Inferior parietal cortex (tissue), 1 donor: ENCODE results near the gene SPP2.

Experiments
- DNase-seq: peaks from one replicate; pipeline ENCODE4 v3.0.0-alpha.2; 2016; ENCODE audit errors: extremely low spot score

Gene SPP2

GRCh38 chr2:234050455-234051135, at the start of gene SPP2:
TSS of gene SPP2 (plus strand) at chr2:234050702. CDS start at chr2:234050787, 85 bp downstream.
- no peak for DNase-seq

- DNase-seq, result no peak
These were observed 48.9 kb upstream of the SPP2 start for GRCh38 chr2:234001380-234002160.

- no peak for DNase-seq
These were observed 48.2 kb upstream of the SPP2 start for GRCh38 chr2:234002281-234002680.

GRCh38 chr2:234003972-234004617, 46.4 kb upstream of the SPP2 start:
- DNase-seq, result peak; percentile 29

GRCh38 chr2:234005126-234005525, 45.4 kb upstream of the SPP2 start:
- DNase-seq, result no peak

- DNase-seq, result no peak
These were observed 44.0 kb upstream of the SPP2 start for GRCh38 chr2:234006501-234006900.

GRCh38 chr2:234014427-234014826, 36.1 kb upstream of the SPP2 start:
- no peak for DNase-seq

GRCh38 chr2:234015861-234016260, 34.6 kb upstream of the SPP2 start:
- DNase-seq, result no peak

GRCh38 chr2:234019896-234020295, 30.6 kb upstream of the SPP2 start:
- DNase-seq, result no peak

GRCh38 chr2:234020332-234020731, 30.2 kb upstream of the SPP2 start:
- no peak for DNase-seq

GRCh38 chr2:234022424-234022823, 28.1 kb upstream of the SPP2 start:
- DNase-seq, result no peak

GRCh38 chr2:234024304-234024703, 26.2 kb upstream of the SPP2 start:
- no peak for DNase-seq

GRCh38 chr2:234025466-234025865, 25.0 kb upstream of the SPP2 start:
- DNase-seq, result no peak

- no peak for DNase-seq
These were observed 24.6 kb upstream of the SPP2 start for GRCh38 chr2:234025891-234026401.

- no peak for DNase-seq
These were observed 23.7 kb upstream of the SPP2 start for GRCh38 chr2:234026693-234027254.

- no peak for DNase-seq
These were observed 22.9 kb upstream of the SPP2 start for GRCh38 chr2:234027641-234028040.

- DNase-seq, result no peak
These were observed 21.3 kb upstream of the SPP2 start for GRCh38 chr2:234029150-234029733.

GRCh38 chr2:234031207-234031606, 19.3 kb upstream of the SPP2 start:
- DNase-seq, result no peak

GRCh38 chr2:234032279-234032856, 18.1 kb upstream of the SPP2 start:
- no peak for DNase-seq

- DNase-seq, result no peak
These were observed 17.3 kb upstream of the SPP2 start for GRCh38 chr2:234033174-234033573.

GRCh38 chr2:234033885-234034284, 16.6 kb upstream of the SPP2 start:
- DNase-seq, result no peak
